OCI-M2 (cell line): Measurements from ENCODE around the gene OLIG2.

Experiments used
- DNase-seq: peaks from one replicate; lab custom pipeline; 2025; ENCODE audit not compliant: unreplicated experiment; lab: John Stamatoyannopoulos, UW

The OLIG2 gene

DNA sequence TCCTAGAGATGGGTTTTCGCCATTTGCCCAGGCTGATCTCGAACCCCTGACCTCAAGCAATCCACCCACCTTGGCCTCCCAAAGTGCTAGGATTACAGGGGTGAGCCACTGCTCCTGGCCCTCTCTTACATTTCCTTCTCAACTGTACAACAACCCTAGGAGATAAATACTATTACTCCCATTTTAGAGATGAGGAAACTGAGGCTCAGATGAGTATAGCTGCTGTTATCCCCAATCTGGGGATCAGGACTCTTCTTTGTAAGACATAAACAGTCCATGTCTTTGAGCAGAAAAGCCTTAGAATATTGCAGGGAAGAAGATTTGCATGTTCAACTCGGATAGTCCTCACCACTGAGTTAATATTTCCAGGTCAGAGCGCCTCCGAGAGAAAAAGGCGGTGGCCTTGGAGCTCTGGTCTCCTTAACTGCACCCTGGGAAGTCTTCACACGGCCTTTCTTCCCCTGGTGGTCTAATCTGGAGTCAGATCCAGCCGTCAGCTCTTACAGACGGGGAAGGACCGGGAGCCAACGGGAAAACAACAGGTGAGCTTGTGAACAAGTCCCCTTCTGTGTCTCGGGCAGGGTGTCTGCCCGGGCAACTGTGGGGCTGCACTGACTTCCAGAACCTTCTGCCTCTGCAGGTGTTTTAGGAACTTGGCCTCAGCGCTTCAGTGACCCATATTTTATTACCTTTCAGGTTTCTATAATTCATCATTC, 38.3 kb downstream of the OLIG2 start:
- no peak for DNase-seq

DNA sequence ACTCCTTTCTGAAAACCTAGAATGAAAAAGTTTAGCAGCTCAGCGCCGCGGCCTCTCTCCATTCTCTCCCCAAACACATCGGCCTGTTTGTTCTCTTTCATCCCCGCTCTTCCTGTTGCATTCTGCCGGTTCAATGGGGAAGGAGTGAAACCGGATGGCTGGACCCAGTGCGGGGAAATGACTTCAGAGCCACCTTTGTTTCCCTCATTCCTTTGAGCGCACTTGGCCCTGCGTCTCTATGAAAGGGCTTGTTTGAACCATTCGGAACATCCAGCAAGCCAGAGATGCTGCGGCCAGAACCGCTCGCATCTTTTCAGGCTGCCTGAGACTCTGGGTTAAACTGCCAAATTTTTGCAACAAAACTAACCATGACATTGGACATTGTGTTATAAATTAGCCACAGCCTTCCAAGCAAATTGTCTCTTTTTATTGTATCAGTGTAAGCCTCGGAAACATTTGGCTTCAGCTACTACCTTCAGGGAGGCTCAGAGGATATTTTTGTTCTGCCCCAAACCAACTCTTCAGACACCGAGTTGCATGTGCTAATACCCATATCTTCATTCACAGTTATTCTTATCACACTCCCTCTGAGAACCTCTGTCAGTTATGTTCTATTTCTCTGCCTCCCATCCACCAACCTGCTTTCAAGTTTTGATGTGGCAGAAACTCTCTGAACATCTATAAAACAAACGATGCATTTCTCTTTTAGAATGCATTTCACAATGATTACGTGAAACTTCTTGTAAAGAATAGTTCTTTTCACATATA, 39.1 kb downstream of the OLIG2 start:
- DNase-seq: no peak

DNA sequence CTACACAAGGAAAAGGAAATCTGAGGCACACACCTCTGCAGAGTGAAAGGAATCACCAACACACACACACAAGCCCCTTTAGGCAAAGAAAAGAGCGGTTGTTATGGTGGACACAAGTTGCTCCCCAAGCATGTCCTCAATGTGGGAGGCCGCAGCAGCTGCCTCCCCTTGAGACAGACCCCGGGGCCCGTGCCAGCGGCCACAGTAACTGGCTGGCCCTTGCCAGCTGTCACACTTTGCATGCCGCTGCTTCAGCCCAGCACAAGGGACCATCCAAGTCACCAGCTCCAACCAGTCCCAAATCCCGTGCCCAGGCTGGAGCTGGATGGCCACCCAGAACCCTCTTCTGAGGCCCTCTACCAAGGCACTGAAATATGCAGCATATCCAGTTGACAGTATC, 41.3 kb downstream of the OLIG2 start:
- no peak for DNase-seq

GRCh38 chr21:33067457-33067856, 41.7 kb downstream of the OLIG2 start:
- DNase-seq: no peak

DNA sequence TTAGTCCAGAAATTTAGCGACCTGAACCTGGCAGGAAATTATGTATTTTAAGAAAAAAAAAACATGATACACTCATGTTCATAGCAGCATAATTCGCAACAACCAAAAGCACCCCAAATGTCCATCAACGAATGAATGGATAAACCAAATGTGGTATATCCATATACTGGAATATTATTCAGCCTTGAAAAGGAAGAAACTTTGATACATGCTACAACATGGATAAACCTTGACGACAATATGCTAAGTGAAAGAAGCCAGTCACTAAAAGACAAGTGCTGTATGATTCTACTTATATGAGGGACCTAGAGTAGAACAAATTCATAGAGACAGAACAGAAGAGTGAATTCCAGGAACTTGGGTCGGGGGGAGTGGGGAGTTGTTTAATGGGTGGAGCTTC, 43.5 kb downstream of the OLIG2 start:
- no peak for DNase-seq

- no peak for DNase-seq
These were observed 43.9 kb downstream of the OLIG2 start for GRCh38 chr21:33069645-33069993.

- DNase-seq: no peak
These were observed 44.4 kb downstream of the OLIG2 start, which contains the start of gene OLIG1 for GRCh38 chr21:33069994-33070743. TSS of gene OLIG1 (plus strand) at chr21:33070141. CDS start at chr21:33070247, 106 bp downstream.

DNA sequence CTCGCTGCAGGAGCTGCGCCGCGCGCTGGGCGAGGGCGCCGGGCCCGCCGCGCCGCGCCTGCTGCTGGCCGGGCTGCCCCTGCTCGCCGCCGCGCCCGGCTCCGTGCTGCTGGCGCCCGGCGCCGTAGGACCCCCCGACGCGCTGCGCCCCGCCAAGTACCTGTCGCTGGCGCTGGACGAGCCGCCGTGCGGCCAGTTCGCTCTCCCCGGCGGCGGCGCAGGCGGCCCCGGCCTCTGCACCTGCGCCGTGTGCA, 44.9 kb downstream of the OLIG2 start:
- DNase-seq: no peak

DNA sequence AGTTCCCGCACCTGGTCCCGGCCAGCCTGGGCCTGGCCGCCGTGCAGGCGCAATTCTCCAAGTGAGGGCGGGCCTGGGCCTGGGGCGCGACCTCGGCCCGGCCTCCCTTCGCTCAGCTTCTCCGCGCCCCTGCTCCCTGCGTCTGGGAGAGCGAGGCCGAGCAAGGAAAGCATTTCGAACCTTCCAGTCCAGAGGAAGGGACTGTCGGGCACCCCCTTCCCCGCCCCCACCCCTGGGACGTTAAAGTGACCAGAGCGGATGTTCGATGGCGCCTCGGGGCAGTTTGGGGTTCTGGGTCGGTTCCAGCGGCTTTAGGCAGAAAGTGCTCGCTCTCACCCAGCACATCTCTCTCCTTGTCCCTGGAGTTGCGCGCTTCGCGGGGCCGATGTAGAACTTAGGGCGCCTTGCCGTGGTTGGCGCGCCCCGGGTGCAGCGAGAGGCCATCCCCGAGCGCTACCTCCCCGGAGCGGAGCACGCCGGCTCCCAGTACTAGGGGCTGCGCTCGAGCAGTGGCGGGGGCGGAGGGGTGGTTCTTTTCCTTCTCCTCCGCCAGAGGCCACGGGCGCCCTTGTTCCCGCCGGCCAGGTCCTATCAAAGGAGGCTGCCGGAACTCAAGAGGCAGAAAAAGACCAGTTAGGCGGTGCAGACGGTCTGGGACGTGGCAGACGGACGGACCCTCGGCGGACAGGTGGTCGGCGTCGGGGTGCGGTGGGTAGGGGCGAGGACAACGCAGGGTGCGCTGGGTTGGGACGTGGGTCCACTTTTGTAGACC, 45.4 kb downstream of the OLIG2 start:
- no peak for DNase-seq

DNA sequence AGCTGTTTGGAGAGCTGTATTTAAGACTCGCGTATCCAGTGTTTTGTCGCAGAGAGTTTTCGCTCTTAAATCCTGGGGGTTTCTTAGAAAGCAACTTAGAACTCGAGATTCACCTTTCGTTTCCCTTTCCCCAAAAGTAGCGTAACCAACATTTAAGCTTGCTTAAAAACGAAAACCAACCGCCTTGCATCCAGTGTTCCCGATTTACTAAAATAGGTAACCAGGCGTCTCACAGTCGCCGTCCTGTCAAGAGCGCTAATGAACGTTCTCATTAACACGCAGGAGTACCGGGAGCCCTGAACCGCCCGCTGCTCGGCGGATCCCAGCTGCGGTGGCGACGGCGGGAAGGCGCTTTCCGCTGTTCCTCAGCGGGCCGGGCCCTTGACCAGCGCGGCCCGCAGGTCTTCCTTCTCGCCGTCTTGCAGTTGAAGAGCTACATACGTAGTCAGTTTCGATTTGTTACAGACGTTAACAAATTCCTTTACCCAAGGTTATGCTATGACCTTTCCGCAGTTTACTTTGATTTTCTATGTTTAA, 46.1 kb downstream of the OLIG2 start:
- no peak for DNase-seq

GRCh38 chr21:33073636-33074035, 47.9 kb downstream of the OLIG2 start:
- no peak for DNase-seq

DNA sequence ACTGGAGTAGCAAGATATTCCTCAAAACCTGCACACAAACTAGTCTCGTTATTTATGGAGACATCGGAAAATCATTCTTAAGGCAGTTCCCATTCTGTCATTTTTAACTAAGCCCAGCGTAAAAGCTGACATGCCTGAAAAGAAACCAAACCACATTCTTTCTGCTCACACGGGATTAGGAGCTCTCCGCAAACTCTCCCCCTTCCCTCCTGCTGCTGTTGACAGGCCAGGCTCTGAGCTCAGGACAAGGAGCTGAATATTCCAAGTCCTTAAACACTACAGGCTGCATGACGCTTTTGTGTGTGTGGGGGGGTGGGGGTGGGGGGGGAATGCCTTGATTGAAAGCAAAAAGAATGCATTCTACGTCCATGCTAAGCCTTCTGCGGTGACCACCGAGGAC, 49.4 kb downstream of the OLIG2 start:
- no peak for DNase-seq

DNA sequence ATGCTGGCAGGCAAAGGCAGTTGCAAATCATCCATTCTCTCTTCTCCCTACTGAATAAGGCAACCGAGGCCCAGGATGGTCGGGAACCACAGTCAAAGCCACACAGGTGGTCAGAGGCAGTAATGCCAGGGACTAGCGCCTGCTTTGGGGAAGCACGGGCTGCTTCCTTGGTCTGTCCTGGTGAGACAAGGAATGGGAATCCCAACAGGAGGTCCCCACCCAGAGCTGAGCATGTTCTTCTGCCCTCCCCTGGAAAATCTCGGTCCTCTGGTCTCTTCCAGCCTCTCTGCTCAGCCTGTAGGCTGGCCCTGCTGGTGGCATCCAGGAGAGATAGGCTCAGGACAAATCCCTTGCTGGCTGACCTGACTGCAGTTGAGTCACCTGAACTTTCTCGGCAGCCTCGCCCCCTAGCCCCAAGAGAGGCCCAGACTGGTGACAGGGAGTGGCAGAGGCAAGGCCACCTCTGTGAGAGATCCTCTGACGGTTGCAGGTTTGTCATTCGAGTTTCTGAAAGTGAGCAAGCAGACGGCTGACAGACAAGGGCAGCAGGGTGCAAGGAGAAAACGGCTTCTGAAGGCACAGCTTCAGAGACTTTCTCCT, 50.0 kb downstream of the OLIG2 start:
- no peak for DNase-seq

DNA sequence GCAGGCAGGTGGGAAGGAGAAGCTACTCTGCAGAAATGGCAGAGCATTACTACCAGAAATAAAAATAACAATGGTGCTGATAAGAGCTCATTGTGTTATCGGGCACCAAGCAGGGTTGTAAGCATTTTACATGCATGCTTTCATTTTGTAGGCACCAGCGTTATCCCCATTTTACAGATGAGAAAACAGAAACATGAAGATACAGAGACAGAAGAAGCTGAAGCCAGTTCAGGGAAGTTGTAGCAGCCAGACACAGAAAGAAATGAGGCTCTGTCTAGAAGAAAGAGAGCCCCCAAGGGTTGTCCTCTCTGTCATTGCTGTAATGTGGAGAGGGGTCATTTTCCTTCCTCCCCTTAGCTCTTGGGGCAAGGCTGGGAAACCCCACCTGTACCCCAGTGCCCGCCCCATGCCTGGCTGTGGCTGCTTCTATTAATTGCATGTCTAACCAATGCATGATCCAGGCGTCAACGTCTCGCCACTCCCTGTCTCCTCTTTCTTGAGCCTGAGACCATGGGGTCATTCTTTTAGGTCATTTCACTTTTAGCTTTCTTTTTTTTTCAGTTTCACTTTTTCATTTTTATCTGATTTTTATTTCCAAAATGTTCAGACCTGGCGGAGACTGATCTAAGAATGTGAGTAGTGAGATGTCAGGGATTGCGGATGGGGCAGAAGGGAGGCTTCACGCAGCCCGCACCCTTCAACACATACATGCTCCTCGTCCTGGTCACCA, 51.0 kb downstream of the OLIG2 start:
- no peak for DNase-seq
